Nephron progenitor cell (in vitro differentiated cells): ENCODE results near the gene HMCN1.

ENCODE experiments used
- DNase-seq: peaks from one replicate; pipeline ENCODE4 v3.0.0; 2021
- H3K27ac Mint-ChIP-seq: 2 replicates; pipeline ENCODE4 v1.8.0; 2021; ENCODE audit warnings: mild to moderate bottlenecking, moderate library complexity, mixed read lengths
- H3K27me3 Mint-ChIP-seq: 2 replicates; pipeline ENCODE4 v1.8.0; 2021; ENCODE audit warnings: mild to moderate bottlenecking, low read depth, mixed read lengths; ENCODE audit not compliant: poor library complexity
- H3K36me3 Mint-ChIP-seq: 2 replicates; pipeline ENCODE4 v1.8.0; 2021; ENCODE audit warnings: low read depth, mixed read lengths
- H3K4me1 Mint-ChIP-seq: 2 replicates; pipeline ENCODE4 v1.8.0; 2021; ENCODE audit warnings: mixed read lengths
- H3K4me3 Mint-ChIP-seq: 2 replicates; pipeline ENCODE4 v1.8.0; 2021; ENCODE audit warnings: mild to moderate bottlenecking, moderate library complexity, mixed read lengths
- H3K9me3 Mint-ChIP-seq: 2 replicates; pipeline ENCODE4 v1.8.0; 2021; ENCODE audit warnings: mild to moderate bottlenecking, moderate library complexity, mixed read lengths
- TF ChIP-seq, protein P1 (sequence below): fragments of 200-600 bp; sonication (generic); IDR thresholded peaks from 2 replicates; pipeline ENCODE4 v1.5.0; 2021; ENCODE audit warnings: antibody characterized with exemption

The HMCN1 gene

DNA sequence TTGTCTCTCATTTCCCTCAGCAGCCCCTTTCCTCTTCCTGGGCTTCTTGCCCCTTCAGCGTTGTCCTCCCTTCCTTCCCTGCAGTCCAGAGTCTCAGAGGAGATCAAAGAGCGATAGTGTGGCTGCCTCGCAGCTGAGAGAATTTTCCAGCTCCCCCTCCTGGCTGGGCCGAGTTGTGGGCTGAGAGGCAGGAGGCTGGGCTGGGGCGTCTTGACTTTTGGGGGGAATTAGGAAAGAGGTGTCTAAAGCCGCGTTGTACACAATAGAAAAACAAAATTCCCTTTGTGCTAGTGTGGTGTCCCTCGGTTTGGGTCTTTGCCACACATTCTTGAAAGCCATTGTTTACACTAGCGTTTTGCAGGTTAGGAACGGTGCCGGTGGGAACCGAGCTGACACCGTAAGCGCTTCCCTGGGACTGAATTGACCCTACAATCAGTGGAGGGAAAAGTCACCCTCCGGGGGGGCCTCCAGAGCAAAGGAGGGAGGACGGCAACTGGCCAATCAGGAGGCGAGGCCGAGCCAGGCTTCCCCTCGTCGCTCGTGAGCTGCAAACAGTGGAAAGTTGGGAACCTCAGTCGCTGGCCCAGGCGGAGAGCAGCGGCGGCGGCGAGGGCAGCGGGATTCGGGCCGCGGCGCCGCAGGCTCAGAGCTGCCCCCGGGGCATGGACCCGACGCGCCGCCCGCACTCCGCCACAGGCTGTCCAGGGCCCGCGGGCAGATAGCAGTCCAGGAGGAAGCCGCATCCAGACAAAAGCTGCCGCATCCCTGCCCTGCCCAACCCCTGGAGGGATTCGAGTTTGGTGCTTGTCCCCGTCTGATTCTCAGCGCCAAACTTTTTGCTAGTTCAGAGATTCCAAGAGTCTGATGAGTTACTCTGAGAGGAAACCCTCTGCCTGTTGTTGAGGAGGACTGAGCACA is at the start of gene HMCN1:
Gene HMCN1 (plus strand): TSS at position 574 of the 918 bp plus-strand sequence. CDS start 389 bp downstream, outside the sequence.
- Mint-ChIP-seq H3K4me1 (peaks cover 49% of the 10 kb centered on the region), H3K27ac (peak within 1 kb of the TSS; percentile 98), H3K4me3 (peak within 1 kb of the TSS; percentile 94), H3K36me3 (peaks cover 38% of the 10 kb centered on the region), H3K9me3 (peaks cover 36% of the 10 kb centered on the region), H3K27me3 (peaks cover 4% of the 10 kb centered on the region)
- TF ChIP-seq, protein P1, sequence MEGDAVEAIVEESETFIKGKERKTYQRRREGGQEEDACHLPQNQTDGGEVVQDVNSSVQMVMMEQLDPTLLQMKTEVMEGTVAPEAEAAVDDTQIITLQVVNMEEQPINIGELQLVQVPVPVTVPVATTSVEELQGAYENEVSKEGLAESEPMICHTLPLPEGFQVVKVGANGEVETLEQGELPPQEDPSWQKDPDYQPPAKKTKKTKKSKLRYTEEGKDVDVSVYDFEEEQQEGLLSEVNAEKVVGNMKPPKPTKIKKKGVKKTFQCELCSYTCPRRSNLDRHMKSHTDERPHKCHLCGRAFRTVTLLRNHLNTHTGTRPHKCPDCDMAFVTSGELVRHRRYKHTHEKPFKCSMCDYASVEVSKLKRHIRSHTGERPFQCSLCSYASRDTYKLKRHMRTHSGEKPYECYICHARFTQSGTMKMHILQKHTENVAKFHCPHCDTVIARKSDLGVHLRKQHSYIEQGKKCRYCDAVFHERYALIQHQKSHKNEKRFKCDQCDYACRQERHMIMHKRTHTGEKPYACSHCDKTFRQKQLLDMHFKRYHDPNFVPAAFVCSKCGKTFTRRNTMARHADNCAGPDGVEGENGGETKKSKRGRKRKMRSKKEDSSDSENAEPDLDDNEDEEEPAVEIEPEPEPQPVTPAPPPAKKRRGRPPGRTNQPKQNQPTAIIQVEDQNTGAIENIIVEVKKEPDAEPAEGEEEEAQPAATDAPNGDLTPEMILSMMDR: peak; percentile 27
- peak; percentile 82 for DNase-seq

DNA sequence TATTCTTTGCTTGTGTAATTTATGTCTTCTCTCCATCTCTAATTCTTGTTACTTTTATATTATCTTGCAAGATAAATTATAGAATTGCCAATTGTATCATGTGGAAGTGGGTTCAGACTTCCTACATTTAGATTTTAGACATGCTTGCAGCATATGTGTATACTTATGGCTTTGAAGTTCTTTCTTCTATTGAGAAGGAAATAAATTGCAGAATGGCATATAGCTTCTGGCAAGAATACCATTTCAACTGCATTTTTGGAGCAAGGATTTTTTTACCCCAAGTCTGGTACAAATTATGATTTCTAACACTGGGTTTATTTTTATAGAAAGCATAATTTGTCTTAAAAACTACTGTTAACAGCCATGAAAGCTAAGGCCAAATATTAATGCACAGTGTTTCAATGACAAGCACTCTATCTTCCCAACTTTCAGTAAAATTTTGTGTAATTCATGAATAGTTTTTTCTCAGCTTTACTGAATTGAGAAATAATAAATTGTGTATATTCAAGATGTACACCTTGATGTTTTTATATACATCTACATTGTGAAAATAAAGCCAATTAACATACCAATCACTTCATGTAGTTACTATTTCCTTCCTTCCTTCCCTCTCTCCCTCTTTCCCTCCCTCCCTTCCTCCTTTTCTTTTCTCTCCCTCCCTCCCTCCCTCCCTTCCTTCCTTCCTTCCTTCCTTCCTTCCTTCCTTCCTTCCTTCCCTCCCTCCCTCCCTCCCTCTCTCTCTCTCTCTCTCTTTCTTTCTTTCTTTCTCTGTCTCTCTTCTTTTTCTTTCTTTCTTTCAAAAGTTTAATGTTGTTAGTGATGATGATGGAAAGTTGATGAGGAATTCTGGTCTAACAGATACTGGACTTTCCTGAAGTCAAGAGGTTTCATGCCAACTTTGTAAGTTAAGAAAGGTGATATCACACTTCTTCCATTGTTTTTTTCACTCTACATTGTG is 47.1 kb upstream of the HMCN1 start:
- Mint-ChIP-seq H3K27ac (no peak overlapping the region), H3K27me3 (peaks cover 22% of the 10 kb centered on the region), H3K9me3 (no peaks in the 10 kb centered on the region), H3K4me1 (no peaks in the 10 kb centered on the region), H3K4me3 (no peak overlapping the region), H3K36me3 (no peaks in the 10 kb centered on the region)
- TF ChIP-seq, protein P1: no peak
- DNase-seq: no peak

DNA sequence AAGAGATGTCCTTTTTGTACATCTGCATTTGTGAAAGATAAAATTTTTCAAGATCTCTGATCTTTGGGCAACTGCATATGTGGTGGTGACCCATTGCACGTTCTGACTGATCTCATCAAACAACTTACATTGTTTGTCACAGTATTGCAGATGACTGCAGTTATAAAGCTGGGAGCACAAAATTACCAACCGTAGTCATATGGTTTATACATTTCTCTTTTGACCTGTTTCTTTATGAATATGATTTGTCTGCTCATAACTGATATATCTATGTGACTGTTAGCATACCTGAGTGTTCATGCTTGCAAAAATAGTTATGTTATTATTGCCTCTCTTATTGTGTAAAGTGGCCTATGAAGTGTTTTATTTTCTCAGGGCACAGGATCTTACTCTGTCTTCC is 43.7 kb upstream of the HMCN1 start:
- DNase-seq: no peak
- peaks cover 22% of the 10 kb centered on the region for H3K27me3 Mint-ChIP-seq
- TF ChIP-seq, protein P1: no peak

GRCh38 chr1:185693654-185694053 is 40.5 kb upstream of the HMCN1 start:
- H3K4me3 Mint-ChIP-seq: no peak overlapping the region
- H3K9me3 Mint-ChIP-seq: no peaks in the 10 kb centered on the region
- H3K36me3 Mint-ChIP-seq: no peaks in the 10 kb centered on the region
- no peak for DNase-seq
- peaks cover 13% of the 10 kb centered on the region for H3K4me1 Mint-ChIP-seq
- TF ChIP-seq, protein P1: no peak
- peaks cover 10% of the 10 kb centered on the region for H3K27me3 Mint-ChIP-seq
- peak overlapping the region; percentile 6 for H3K27ac Mint-ChIP-seq

More for the DNA sequence above, 43.7 kb upstream of the HMCN1 start:
- Mint-ChIP-seq H3K9me3 (no peaks in the 10 kb centered on the region), H3K36me3 (no peaks in the 10 kb centered on the region), H3K4me3 (no peak overlapping the region), H3K4me1 (peaks cover 13% of the 10 kb centered on the region), H3K27ac (no peak overlapping the region)

- peaks cover 6% of the 10 kb centered on the region for H3K27me3 Mint-ChIP-seq
- peaks cover 13% of the 10 kb centered on the region for H3K4me1 Mint-ChIP-seq
- DNase-seq: no peak
- H3K27ac Mint-ChIP-seq: peak overlapping the region; percentile 9
- no peak overlapping the region for H3K4me3 Mint-ChIP-seq
- TF ChIP-seq, protein P1: no peak
- no peaks in the 10 kb centered on the region for H3K36me3 Mint-ChIP-seq
- H3K9me3 Mint-ChIP-seq: no peaks in the 10 kb centered on the region
These were observed 40.1 kb upstream of the HMCN1 start for GRCh38 chr1:185694081-185694480.
